DND-41 (cell line): ENCODE data around the gene KLK14.

Experiments used
- ATAC-seq: fragments of 200-7000 bp; cut with Tn5 transposase; 3 replicates; pipeline ENCODE4 v1.9.1; 2021; ENCODE audit warnings: low read depth; ENCODE audit not compliant: insufficient read depth
- DNase-seq: peaks from one replicate; pipeline ENCODE4 v3.0.0-alpha.2; 2020
- H2AFZ ChIP-seq: 2 replicates; pipeline ENCODE4 v1.6.0; 2012; ENCODE audit warnings: low read depth, low read length
- H3K27ac ChIP-seq: 2 replicates; pipeline ENCODE4 v1.5.1; 2012; ENCODE audit warnings: low read length, inconsistent platforms
- H3K27me3 ChIP-seq: fragments of 200-600 bp; sonication (generic); 2 replicates; pipeline ENCODE4 v1.6.0; 2012; ENCODE audit warnings: low read length, mild to moderate bottlenecking, inconsistent platforms; ENCODE audit not compliant: insufficient read depth, poor library complexity
- H3K36me3 ChIP-seq: 2 replicates; pipeline ENCODE4 v1.5.1; 2012; ENCODE audit warnings: low read length, inconsistent platforms; ENCODE audit not compliant: insufficient read depth
- H3K4me1 ChIP-seq: 2 replicates; pipeline ENCODE4 v1.5.1; 2012; ENCODE audit warnings: mild to moderate bottlenecking, low read length; ENCODE audit not compliant: insufficient read depth
- H3K4me2 ChIP-seq: 2 replicates; pipeline ENCODE4 v1.6.0; 2012; ENCODE audit warnings: mild to moderate bottlenecking, moderate library complexity, low read length, inconsistent platforms; ENCODE audit not compliant: insufficient read depth
- H3K4me3 ChIP-seq, 2 experiments: fragments of 200-600 bp in 1 of 2; shearing (Covaris generic) in 1 of 2; 2 replicates each; pipeline ENCODE4 v1.5.1; 2012 to 2016; ENCODE audit warnings: inconsistent platforms in 2 of 2, low read length in 2 of 2, mild to moderate bottlenecking in 2 of 2, low read depth in 1 of 2, moderate library complexity in 1 of 2
- H3K79me2 ChIP-seq: 2 replicates; pipeline ENCODE4 v1.6.0; 2012; ENCODE audit warnings: low read length, inconsistent platforms; ENCODE audit not compliant: insufficient read depth
- H3K9ac ChIP-seq: 2 replicates; pipeline ENCODE4 v1.6.0; 2012; ENCODE audit warnings: low read depth, mild to moderate bottlenecking, inconsistent platforms, low read length, moderate library complexity
- H3K9me3 ChIP-seq: 2 replicates; pipeline ENCODE4 v1.5.1; 2012; ENCODE audit warnings: low read length, moderate library complexity, mild to moderate bottlenecking, inconsistent platforms; ENCODE audit not compliant: insufficient read depth, severe bottlenecking
- H4K20me1 ChIP-seq: 2 replicates; pipeline ENCODE4 v1.6.0; 2012; ENCODE audit warnings: low read length; ENCODE audit not compliant: insufficient read depth
- EZH2 ChIP-seq: IDR thresholded peaks from 3 replicates; pipeline ENCODE4 v1.6.1; 2012; ENCODE audit warnings: borderline replicate concordance, low read depth, mild to moderate bottlenecking, moderate library complexity, low read length, inconsistent platforms; ENCODE audit not compliant: severe bottlenecking
- TF ChIP-seq, protein P1 (sequence below): IDR thresholded peaks from 2 replicates; pipeline ENCODE4 v1.5.1; 2012; ENCODE audit warnings: borderline replicate concordance, low read length, moderate library complexity, mild to moderate bottlenecking; ENCODE audit not compliant: poor library complexity, severe bottlenecking; ENCODE audit errors: extremely low read depth

The KLK14 gene, protein sequence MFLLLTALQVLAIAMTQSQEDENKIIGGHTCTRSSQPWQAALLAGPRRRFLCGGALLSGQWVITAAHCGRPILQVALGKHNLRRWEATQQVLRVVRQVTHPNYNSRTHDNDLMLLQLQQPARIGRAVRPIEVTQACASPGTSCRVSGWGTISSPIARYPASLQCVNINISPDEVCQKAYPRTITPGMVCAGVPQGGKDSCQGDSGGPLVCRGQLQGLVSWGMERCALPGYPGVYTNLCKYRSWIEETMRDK

DNA sequence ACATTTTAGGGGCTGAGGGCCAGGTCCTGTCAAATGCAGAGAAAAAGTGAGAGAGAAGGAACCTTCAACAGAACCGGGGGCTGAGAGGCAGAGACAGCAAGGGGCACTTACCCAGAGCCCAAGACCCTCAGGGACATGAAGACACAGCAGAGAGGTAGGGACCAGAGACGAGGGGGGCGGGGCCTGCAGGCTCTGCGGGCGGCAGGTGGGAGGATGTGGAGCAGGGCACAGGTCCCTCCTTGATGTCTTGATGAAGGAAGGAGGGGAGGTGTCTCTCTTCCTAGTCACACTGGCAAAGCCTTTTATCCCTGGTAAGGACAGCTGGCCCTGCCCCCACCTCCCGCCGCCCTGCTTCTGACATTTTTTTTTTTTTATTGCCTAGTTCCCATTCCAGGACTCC, at the start of gene KLK14:
Gene KLK14 (minus strand): TSS at position 277 of the 400 bp plus-strand sequence. CDS start 273 bp downstream, at position 4.
- Histone ChIP-seq H3K79me2 (no peaks in the 10 kb centered on the region), H3K27me3 (no peaks in the 10 kb centered on the region), H3K4me2 (no peak within 1 kb of the TSS)

DNA sequence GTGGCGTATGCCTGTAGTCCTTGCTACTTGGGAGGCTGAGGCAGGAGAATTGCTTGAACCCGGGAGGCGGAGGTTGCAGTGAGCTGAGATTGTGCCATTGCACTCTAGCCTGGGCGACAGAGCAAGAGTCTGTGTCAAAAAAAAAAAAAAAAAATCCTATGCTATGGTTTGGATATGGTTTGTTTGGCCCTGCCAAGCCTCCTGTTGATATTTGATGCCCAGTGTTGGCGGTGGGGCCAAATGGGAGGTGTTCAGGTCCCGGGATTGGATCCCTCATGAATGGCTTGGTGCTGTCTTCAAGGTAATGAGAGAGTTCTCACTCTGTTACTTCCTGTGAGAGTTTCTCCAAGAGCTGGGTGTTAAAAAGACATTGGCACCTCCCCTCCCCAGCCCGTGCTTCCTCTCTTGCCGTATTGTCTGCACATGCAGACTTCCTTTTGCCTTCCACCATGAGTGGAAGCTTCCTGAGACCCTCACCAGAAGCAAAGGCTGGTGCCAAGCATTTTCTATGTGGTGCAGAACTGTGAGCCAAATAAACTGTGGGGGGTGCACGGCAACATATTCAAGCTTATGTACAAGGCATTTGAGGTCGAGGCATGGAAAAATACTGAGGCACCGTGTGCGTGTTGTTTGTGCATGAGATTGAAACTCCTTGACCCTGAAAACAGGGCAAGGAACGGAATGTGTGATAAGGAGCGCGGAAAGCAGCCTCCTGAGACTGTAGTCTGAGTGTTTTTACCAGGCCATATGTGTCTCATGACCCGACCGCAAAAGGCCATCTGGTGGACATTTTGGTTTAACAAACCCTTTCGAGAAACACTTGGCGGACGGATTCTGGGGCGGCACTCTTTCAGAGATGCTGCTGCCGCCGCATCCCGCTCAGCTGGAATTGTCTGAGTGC, 49.3 kb upstream of the KLK14 start:
- no peak overlapping the region for H3K27ac ChIP-seq
- TF ChIP-seq EZH2: no peak
- TF ChIP-seq, protein P1, sequence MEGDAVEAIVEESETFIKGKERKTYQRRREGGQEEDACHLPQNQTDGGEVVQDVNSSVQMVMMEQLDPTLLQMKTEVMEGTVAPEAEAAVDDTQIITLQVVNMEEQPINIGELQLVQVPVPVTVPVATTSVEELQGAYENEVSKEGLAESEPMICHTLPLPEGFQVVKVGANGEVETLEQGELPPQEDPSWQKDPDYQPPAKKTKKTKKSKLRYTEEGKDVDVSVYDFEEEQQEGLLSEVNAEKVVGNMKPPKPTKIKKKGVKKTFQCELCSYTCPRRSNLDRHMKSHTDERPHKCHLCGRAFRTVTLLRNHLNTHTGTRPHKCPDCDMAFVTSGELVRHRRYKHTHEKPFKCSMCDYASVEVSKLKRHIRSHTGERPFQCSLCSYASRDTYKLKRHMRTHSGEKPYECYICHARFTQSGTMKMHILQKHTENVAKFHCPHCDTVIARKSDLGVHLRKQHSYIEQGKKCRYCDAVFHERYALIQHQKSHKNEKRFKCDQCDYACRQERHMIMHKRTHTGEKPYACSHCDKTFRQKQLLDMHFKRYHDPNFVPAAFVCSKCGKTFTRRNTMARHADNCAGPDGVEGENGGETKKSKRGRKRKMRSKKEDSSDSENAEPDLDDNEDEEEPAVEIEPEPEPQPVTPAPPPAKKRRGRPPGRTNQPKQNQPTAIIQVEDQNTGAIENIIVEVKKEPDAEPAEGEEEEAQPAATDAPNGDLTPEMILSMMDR: no peak
- H3K9ac ChIP-seq: no peak overlapping the region
- DNase-seq (no peak), ATAC-seq (no peak)
- no peak overlapping the region for H2AFZ ChIP-seq
- no peaks in the 10 kb centered on the region for H3K4me1 ChIP-seq
- H3K36me3 ChIP-seq: no peaks in the 10 kb centered on the region
- no peak overlapping the region for H3K4me2 ChIP-seq
- no peaks in the 10 kb centered on the region for H4K20me1 ChIP-seq
- H3K9me3 ChIP-seq: peaks cover 2% of the 10 kb centered on the region
- H3K79me2 ChIP-seq: no peaks in the 10 kb centered on the region
- H3K4me3 ChIP-seq: no peak overlapping the region
- H3K27me3 ChIP-seq: no peaks in the 10 kb centered on the region

More for the DNA sequence above, at the start of gene KLK14:
- Histone ChIP-seq H4K20me1 (no peaks in the 10 kb centered on the region), H3K9ac (no peak within 1 kb of the TSS), H3K9me3 (no peaks in the 10 kb centered on the region), H2AFZ (no peak within 1 kb of the TSS), H3K27ac (no peak within 1 kb of the TSS), H3K4me3 (no peak within 1 kb of the TSS), H3K36me3 (no peaks in the 10 kb centered on the region), H3K4me1 (no peaks in the 10 kb centered on the region)
- ATAC-seq: no peak
- TF ChIP-seq, protein P1: no peak
- no peak for TF ChIP-seq EZH2
- no peak for DNase-seq

DNA sequence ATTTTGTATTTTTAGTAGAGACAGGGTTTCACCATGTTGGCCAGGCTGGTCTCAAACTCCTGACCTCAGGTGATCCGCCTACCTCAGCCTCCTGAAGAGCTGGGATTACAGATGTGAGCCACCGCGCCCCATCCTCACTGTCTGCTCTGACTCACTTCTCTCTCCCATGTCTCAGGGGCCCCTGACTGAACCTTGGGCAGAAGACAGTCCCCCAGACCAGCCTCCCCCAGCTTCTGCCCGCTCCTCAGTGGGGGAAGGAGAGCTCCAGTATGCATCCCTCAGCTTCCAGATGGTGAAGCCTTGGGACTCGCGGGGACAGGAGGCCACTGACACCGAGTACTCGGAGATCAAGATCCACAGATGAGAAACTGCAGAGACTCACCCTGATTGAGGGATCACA, 47.0 kb upstream of the KLK14 start:
- DNase-seq (no peak), ATAC-seq (no peak)
- no peaks in the 10 kb centered on the region for H4K20me1 ChIP-seq
- H2AFZ ChIP-seq: no peak overlapping the region
- H3K27ac ChIP-seq: no peak overlapping the region
- no peaks in the 10 kb centered on the region for H3K27me3 ChIP-seq
- no peaks in the 10 kb centered on the region for H3K9me3 ChIP-seq
- H3K9ac ChIP-seq: no peak overlapping the region
- no peak overlapping the region for H3K4me3 ChIP-seq
- no peak overlapping the region for H3K4me2 ChIP-seq
- TF ChIP-seq, protein P1: no peak
- TF ChIP-seq EZH2: no peak
- no peaks in the 10 kb centered on the region for H3K4me1 ChIP-seq
- no peaks in the 10 kb centered on the region for H3K36me3 ChIP-seq
- H3K79me2 ChIP-seq: no peaks in the 10 kb centered on the region
